Measurements from ENCODE around the gene KCNT1. TPM values are rescaled to one million over a fixed set of nuclear protein-coding genes. Genes with fewer than 3 reads are reported as not detected.

KCNT1 gene
- polyA plus RNA-seq, 2 of the 4 experiments (the other 2 are of a cell fraction) = not detected

GRCh38 chr9:135773530-135774238 lies 71.7 kb downstream of the KCNT1 start:
- DNase-seq (ENCODE audit: low read depth in 1 of 2, low spot score in 1 of 2) = no peak
- no peak for FAIRE-seq
- no peak for ATAC-seq
- H3K4me1 ChIP-seq = no peaks in the 10 kb centered on the region
- no peak overlapping the region for H3K4me2 ChIP-seq
- H3K27ac ChIP-seq = no peak overlapping the region
- TF ChIP-seq, protein P1, sequence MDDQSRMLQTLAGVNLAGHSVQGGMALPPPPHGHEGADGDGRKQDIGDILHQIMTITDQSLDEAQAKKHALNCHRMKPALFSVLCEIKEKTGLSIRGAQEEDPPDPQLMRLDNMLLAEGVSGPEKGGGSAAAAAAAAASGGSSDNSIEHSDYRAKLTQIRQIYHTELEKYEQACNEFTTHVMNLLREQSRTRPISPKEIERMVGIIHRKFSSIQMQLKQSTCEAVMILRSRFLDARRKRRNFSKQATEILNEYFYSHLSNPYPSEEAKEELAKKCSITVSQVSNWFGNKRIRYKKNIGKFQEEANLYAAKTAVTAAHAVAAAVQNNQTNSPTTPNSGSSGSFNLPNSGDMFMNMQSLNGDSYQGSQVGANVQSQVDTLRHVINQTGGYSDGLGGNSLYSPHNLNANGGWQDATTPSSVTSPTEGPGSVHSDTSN (IDR thresholded peaks at IDR 0.05) = no peak
- WGBS (ENCODE audit: missing lambda C conversion rate) = 35% methylated on average over 6 of the region's 11 CpGs
- ChIA-PET POLR2A (no interaction called here), CTCF (interaction anchor here (1.0 to 1.6 kb wide), 2 partner anchors 18 to 67 kb away, joined by 3 read pairs; no protein-coding TSS in a partner anchor)
- H3K4me3 ChIP-seq = no peak overlapping the region
- no peaks in the 10 kb centered on the region for H3K9me3 ChIP-seq

GRCh38 chr9:135774239-135774747 lies 72.3 kb downstream of the KCNT1 start:
- H3K9me3 ChIP-seq = no peaks in the 10 kb centered on the region
- no peak overlapping the region for H3K27ac ChIP-seq
- DNase-seq (ENCODE audit: low read depth in 1 of 2, low spot score in 1 of 2) = no peak
- no peak overlapping the region for H3K4me3 ChIP-seq
- ChIA-PET CTCF (no interaction called here), POLR2A (no interaction called here)
- no peaks in the 10 kb centered on the region for H3K4me1 ChIP-seq
- no peak for ATAC-seq
- no peak overlapping the region for H3K4me2 ChIP-seq
- TF ChIP-seq RCOR1 (IDR thresholded peaks at IDR 0.05; ENCODE audit: low read depth, low read length) = no peak
- TF ChIP-seq PHF8 (IDR thresholded peaks at IDR 0.05; ENCODE audit: borderline replicate concordance, low read depth) = no peak
- TF ChIP-seq FOSL2 (IDR thresholded peaks at IDR 0.05) = no peak
- TF ChIP-seq FOSL2 (CRISPR knock-in tag; IDR thresholded peaks at IDR 0.05) = no peak
- TF ChIP-seq, protein P2, sequence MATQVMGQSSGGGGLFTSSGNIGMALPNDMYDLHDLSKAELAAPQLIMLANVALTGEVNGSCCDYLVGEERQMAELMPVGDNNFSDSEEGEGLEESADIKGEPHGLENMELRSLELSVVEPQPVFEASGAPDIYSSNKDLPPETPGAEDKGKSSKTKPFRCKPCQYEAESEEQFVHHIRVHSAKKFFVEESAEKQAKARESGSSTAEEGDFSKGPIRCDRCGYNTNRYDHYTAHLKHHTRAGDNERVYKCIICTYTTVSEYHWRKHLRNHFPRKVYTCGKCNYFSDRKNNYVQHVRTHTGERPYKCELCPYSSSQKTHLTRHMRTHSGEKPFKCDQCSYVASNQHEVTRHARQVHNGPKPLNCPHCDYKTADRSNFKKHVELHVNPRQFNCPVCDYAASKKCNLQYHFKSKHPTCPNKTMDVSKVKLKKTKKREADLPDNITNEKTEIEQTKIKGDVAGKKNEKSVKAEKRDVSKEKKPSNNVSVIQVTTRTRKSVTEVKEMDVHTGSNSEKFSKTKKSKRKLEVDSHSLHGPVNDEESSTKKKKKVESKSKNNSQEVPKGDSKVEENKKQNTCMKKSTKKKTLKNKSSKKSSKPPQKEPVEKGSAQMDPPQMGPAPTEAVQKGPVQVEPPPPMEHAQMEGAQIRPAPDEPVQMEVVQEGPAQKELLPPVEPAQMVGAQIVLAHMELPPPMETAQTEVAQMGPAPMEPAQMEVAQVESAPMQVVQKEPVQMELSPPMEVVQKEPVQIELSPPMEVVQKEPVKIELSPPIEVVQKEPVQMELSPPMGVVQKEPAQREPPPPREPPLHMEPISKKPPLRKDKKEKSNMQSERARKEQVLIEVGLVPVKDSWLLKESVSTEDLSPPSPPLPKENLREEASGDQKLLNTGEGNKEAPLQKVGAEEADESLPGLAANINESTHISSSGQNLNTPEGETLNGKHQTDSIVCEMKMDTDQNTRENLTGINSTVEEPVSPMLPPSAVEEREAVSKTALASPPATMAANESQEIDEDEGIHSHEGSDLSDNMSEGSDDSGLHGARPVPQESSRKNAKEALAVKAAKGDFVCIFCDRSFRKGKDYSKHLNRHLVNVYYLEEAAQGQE (IDR thresholded peaks at IDR 0.05) = no peak
- TF ChIP-seq CBX2 (IDR thresholded peaks at IDR 0.05; ENCODE audit: borderline replicate concordance, low read depth) = no peak
- no peak for TF ChIP-seq MAZ (IDR thresholded peaks at IDR 0.05; ENCODE audit: borderline replicate concordance, low read depth, low read length)
- no peak for TF ChIP-seq ZC3H11A (IDR thresholded peaks at IDR 0.05)
- no peak for TF ChIP-seq KDM1A (IDR thresholded peaks at IDR 0.05; ENCODE audit: low read depth)
- no peak for TF ChIP-seq SREBF2 (IDR thresholded peaks at IDR 0.05)
- no peak for TF ChIP-seq HOXA7 (CRISPR knock-in tag; IDR thresholded peaks at IDR 0.05)
- TF ChIP-seq NFE2L2 (conservative IDR thresholded peaks at IDR 0.05; ENCODE audit: low read length) = no peak
- no peak for TF ChIP-seq CTCF (IDR thresholded peaks at IDR 0.05)
- TF ChIP-seq MYC (IDR thresholded peaks at IDR 0.05; ENCODE audit: borderline replicate concordance, low read length) = no peak
- no peak for TF ChIP-seq POLR2A (IDR thresholded peaks at IDR 0.05; ENCODE audit: low read length)
- no peak for TF ChIP-seq HES2 (IDR thresholded peaks at IDR 0.05)
- no peak for TF ChIP-seq HOXB13 (CRISPR knock-in tag; IDR thresholded peaks at IDR 0.05; ENCODE audit: low read depth)
- TF ChIP-seq FOXS1 (CRISPR knock-in tag; IDR thresholded peaks at IDR 0.05) = no peak
- 40% methylated on average over 15 of the region's 15 CpGs for WGBS (ENCODE audit: missing lambda C conversion rate)
- FAIRE-seq = peak; percentile 43
